Measurements from ENCODE around the gene DOCK8.
A peak's percentile ranks its signal among the peaks of the same experiment; 100 is the strongest.
"Not testable (repeated sequence)": the region's sequence is repeated elsewhere in the genome, so short reads cannot be mapped to it uniquely, and the experiment has no call there.

The DOCK8 gene

DNA sequence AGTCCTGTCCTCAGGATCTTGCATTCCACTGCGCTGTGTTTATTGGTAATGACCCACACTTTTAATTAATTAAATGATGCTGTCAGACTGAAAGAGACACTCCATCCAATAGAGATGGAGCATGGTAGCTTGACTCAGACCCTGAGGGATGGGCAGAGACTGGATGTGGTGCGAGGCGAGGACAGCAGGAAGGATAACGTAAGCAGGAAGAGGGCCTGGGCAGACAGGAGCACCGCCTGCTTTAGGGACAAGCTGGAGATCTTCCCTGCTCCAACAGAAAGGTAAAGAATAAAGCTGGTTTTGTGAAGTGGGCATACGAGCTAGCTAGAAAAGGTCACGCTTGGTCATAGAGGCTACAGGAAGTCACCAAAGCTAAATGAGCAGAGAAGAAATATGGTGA is 3.6 kb upstream of the DOCK8 start:
- in situ Hi-C loops (cut with HindIII; ENCODE audit: low pct_ligation_motif_present, low sequenced_read_pairs) = no loop called here
- Histone ChIP-seq H3K27ac (no peak overlapping the region), H3K36me3 (replicated peaks) (no peaks in the 10 kb centered on the region), H3K27me3 (replicated peaks) (peaks cover 4% of the 10 kb centered on the region), H3K4me3 (ENCODE audit: low read depth, low read length) (no peak overlapping the region)
- no peak for DNase-seq
- TF ChIP-seq, protein P1, sequence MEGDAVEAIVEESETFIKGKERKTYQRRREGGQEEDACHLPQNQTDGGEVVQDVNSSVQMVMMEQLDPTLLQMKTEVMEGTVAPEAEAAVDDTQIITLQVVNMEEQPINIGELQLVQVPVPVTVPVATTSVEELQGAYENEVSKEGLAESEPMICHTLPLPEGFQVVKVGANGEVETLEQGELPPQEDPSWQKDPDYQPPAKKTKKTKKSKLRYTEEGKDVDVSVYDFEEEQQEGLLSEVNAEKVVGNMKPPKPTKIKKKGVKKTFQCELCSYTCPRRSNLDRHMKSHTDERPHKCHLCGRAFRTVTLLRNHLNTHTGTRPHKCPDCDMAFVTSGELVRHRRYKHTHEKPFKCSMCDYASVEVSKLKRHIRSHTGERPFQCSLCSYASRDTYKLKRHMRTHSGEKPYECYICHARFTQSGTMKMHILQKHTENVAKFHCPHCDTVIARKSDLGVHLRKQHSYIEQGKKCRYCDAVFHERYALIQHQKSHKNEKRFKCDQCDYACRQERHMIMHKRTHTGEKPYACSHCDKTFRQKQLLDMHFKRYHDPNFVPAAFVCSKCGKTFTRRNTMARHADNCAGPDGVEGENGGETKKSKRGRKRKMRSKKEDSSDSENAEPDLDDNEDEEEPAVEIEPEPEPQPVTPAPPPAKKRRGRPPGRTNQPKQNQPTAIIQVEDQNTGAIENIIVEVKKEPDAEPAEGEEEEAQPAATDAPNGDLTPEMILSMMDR (IDR thresholded peaks at IDR 0.05; ENCODE audit: low read depth, low read length, missing control alignments) = no peak

DNA sequence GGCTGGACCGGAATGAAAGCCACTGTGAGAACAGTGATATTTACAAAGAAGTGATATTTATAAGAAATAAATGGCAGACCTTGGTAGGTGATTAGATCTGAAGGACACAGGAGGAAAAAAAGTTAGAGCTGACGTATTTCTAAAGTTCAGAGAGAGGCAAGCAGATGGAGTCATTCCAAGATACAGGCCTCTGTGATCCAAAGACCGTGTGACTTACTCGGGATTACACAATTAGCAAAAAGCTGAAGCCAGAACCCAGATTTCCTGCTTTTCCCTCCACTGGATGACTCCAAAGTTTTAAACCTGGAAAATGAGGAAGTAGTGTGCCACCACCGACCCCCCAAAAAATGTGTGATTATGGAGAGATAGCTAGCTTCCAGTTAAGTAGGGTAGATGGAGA is 3.1 kb upstream of the DOCK8 start:
- no peak for DNase-seq
- in situ Hi-C loops (cut with HindIII; ENCODE audit: low pct_ligation_motif_present, low sequenced_read_pairs) = no loop called here
- TF ChIP-seq, protein P1 (IDR thresholded peaks at IDR 0.05; ENCODE audit: low read depth, low read length, missing control alignments) = no peak
- peaks cover 4% of the 10 kb centered on the region for H3K27me3 ChIP-seq (replicated peaks)
- H3K27ac ChIP-seq = no peak overlapping the region
- no peak overlapping the region for H3K4me3 ChIP-seq (ENCODE audit: low read depth, low read length)
- H3K36me3 ChIP-seq (replicated peaks) = no peaks in the 10 kb centered on the region

- in situ Hi-C loops (cut with HindIII; ENCODE audit: low pct_ligation_motif_present, low sequenced_read_pairs) = no loop called here
- Histone ChIP-seq H3K27me3 (replicated peaks) (peaks cover 6% of the 10 kb centered on the region), H3K27ac (no peak overlapping the region), H3K4me3 (ENCODE audit: low read depth, low read length) (no peak overlapping the region), H3K36me3 (replicated peaks) (no peaks in the 10 kb centered on the region)
- TF ChIP-seq, protein P1 (IDR thresholded peaks at IDR 0.05; ENCODE audit: low read depth, low read length, missing control alignments) = no peak
- DNase-seq = no peak
These were observed 2.4 kb upstream of the DOCK8 start for GRCh38 chr9:212297-212696.

GRCh38 chr9:213901-214300 is 764 bp upstream of the DOCK8 start:
- H3K27ac ChIP-seq; H3K36me3 ChIP-seq (replicated peaks); DNase-seq; H3K27me3 ChIP-seq (replicated peaks); in situ Hi-C loops (cut with HindIII; ENCODE audit: low pct_ligation_motif_present, low sequenced_read_pairs); H3K4me3 ChIP-seq (ENCODE audit: low read depth, low read length): not testable (repeated sequence)

GRCh38 chr9:214351-214647 is 366 bp upstream of the DOCK8 start:
- H3K4me3 ChIP-seq (ENCODE audit: low read depth, low read length) = peak overlapping the region; percentile 45
- in situ Hi-C loops (cut with HindIII; ENCODE audit: low pct_ligation_motif_present, low sequenced_read_pairs) = no loop called here
- H3K27ac ChIP-seq = no peak overlapping the region
- H3K36me3 ChIP-seq (replicated peaks) = no peaks in the 10 kb centered on the region
- peaks cover 6% of the 10 kb centered on the region for H3K27me3 ChIP-seq (replicated peaks)
- TF ChIP-seq, protein P1 (IDR thresholded peaks at IDR 0.05; ENCODE audit: low read depth, low read length, missing control alignments) = no peak
- DNase-seq = no peak

DNA sequence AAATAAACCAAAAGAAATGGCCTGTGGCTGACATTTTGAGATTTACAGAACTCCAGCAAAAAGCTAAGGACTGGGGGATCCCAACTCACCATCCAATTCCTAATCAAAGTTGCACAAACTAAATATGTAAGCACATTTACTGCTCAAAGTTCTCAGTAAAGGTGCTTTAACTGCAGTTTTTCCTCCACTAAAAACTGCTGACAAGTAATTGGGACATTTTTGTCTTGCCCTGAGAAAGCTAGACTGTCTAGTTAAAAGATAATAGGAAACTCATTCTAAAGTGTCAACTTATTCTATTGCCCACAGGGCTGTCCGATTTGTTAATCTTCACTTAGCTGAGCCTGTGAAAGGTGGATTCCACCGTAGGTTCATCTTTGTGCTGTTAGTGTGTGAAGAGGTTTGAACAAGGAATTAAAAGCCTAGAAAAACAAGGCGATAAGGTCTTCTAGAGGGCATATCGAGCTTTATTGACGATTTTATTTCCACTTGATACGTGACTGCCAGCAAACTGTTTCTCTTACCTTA is 1.0 kb downstream of the DOCK8 start:
- no peak for DNase-seq
- peaks cover 6% of the 10 kb centered on the region for H3K27me3 ChIP-seq (replicated peaks)
- TF ChIP-seq, protein P1 (IDR thresholded peaks at IDR 0.05; ENCODE audit: low read depth, low read length, missing control alignments) = no peak
- H3K27ac ChIP-seq = no peak overlapping the region
- in situ Hi-C loops (cut with HindIII; ENCODE audit: low pct_ligation_motif_present, low sequenced_read_pairs) = no loop called here
- H3K4me3 ChIP-seq (ENCODE audit: low read depth, low read length) = no peak overlapping the region
- H3K36me3 ChIP-seq (replicated peaks) = no peaks in the 10 kb centered on the region

Measured in brain microvascular endothelial cell (primary cell).